Stimulated activated CD4-positive, alpha-beta T cell treated with anti-CD3 and anti-CD28 coated beads, TNF-alpha, amount 100 ng/mL, for 4 hours (primary cell): ENCODE measurements around the gene ZNF540.
"Not testable (repeated sequence)": the region's sequence is repeated elsewhere in the genome, so short reads cannot be mapped to it uniquely, and the experiment has no call there.

Experiments used
- DNase-seq, 3 experiments: peaks; one replicate each; pipeline ENCODE4 v3.0.0-alpha.2; 2020; ENCODE audit warnings: low read depth in 3 of 3

Gene ZNF540

DNA sequence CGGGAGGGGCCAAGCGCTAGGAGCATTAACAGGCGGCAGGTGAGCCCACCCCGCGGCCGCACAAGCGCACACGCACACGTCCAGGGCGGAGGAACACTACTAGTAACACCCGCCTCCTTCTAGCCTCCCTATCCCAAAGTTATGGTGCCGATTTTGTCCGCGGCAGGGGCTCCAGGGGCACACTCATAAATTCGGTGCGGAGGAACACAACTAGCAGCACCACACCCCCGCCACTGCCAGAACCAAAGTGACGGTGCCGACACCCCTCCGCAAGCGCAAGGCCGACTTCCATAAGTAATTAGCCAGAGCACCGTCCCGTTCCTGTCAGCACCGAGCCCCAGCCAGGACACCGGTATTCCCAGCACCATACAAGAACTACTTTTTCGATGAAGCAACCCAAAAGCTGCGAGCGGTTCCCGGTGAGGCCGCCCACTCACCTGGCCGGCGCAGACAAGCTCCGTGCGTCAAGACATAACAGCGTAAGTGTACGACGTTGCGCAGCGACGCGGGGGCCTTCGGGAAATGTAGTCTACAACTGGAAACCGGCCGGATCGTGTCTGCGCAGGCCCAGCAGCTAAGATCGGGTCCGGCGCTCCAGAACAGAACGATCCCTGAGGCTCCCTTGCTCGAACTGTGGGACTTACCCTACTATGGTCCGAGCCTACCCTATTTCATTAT lies at the start of gene ZNF540, which contains the start of gene ZNF571:
Gene ZNF540, plus strand, starts transcription at position 573 of the 678 bp plus-strand sequence. CDS start 3,572 bp downstream, outside the sequence.
Gene ZNF571, minus strand, starts transcription at position 489 of the 678 bp plus-strand sequence. CDS start 8,116 bp downstream, outside the sequence.
- peak; percentile 84 to 87 (median 84) for DNase-seq

DNA sequence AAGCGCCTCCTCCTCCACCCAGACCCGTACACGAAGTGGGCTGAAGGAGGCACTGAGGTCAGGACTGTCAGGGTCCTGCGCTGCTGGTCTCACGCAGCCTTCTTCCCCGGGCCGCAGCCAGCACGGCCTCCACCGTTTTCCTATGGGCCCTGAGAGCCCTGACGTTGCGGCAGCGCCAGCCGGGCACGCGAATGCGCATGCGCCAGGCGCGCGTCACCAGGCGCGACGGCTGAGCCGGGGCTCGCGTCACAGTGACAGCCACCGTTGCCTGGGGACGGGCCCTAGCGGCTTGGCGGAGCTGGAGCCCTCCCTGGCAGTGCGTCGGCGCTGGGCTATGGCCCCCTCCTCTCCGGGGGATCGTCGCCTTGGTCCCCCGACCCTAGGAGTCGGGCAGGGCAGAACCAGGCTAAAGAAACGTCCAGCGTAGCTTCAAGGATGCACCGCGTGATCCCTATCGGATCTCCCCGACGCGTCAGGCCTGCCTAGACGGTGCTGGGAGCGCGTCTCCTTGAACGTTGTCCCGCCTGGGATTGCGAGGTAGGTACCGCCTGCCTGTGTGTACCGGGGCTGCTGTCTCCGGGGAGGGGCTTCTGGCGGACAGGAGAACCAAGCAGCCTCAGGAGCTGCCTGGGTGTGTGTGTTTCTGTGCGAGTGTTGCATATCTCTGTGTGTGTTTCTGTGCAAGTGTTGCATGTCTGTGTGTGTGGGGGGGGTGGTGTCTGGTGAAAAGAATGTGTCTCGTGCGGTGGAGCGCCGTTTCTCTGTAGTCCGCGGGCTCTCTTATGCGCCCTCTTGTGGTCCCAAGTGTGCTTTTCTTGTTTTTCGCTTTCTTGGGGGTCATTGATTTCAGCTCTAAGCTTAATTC lies 43.3 kb upstream of the ZNF540 start:
- DNase-seq: peak in 2 of 3 experiments; percentile 3 to 8

DNA sequence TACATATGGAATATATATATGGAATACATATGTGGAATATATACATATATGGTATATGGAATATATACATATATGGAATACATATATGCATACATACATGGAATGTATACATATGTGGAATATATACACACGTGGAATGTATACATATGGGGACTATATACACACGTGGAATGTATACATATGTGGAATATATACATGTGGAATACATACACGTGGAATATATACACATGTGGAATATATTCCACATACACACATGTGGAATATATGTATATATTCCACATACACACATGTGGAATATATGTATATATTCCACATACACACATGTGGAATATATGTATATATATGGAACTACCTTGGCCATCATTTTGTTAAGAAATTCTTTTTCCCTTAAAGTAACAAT lies 31.2 kb upstream of the ZNF540 start:
- no peak for DNase-seq

DNA sequence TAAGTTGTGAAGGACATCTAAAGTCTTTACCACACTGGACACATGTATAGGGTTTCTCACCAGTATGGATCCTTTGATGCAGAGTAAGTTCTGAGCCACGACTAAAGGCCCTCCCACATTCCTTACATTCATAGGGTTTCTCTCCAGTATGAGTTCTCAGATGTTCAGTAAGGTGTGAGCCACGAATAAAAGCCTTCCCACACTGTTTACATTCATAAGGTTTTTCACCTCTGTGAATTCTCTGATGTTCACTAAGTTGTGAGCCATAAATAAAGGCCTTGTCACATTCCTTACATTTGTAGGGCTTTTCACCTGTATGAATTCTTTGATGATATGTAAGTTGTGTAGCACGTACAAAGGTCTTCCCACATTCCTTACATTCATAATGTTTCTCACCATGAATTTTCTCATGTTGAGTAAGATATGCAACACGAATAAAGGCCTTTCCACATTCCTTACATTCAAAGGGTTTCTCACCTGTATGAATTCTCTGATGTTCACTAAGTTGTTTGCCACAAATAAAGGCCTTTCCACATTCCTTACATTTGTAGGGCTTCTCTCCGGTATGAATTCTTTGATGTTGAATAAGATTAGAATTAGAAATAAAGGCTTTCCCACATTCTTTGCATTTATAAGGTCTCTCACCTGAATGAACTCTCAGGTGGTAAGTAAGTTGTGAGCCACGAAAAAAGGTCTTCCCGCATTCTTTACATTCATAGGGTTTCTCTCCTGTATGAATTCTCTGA lies 29.9 kb upstream of the ZNF540 start:
- DNase-seq: no peak

DNA sequence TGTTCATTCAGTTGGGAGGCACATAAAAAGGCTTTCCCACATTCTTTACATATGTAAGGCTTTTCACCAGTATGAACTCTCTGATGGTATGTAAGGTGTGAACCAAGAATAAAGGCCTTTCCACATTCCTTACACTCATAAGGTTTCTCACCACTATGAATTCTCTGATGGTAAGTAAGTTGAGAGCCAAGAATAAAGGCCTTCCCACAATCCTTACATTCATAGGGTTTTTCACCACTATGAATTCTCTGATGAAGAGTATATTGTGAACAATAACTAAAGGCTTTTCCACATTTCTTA lies 29.4 kb upstream of the ZNF540 start:
- no peak for DNase-seq

DNA sequence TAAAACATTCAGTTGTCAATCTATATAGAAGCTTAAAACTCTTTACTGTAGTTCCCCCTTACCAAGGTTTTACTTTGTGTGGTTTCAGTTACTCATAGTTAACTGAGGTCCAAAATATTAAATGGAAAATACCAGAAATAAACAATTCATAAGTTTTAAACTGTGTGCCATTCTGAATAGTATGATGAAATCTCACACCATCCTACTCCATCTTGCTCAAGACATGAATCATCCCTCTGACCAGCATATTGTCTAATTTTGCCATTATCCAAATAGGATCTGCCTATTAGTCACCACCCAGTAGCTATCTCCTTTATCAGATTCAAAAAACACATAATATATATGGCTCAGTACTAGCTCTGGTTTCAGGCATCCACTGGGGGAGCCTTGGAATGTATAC lies 22.5 kb upstream of the ZNF540 start:
- DNase-seq: no peak

DNA sequence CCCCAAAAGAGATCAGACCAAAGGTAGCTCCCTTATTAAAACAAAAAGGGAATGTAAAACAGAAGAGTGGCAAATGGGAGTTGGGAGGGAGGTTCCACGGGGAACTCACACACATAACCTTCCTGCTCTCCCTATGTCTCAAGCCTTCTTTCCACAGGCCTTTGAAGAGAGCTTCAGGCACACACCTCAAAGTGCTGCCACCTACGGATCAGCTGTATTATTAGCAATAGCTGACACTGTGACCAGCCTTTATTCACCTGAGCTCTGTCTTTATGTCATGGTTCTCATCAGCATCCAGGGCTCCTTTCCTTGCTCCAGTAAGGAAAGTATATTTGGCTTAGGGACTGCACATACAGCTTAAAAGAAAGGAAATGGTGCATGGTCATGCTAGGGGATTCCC lies 11.3 kb upstream of the ZNF540 start:
- no peak for DNase-seq

DNA sequence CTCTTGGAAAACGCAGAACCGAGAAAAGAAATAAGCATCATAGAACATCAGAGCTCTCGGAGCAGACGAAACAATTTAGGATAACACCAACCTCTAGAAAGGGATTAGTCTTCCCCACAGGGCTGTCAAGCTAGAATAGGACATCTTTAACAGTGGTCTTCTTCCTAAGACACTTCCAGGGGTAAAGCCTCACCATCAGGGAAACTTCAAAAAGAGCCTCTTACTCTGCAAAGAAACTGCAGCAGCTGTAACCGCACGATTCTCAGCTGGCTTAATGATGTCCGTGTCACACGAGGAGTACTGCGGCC lies 726 bp upstream of the ZNF540 start:
- no peak for DNase-seq

DNA sequence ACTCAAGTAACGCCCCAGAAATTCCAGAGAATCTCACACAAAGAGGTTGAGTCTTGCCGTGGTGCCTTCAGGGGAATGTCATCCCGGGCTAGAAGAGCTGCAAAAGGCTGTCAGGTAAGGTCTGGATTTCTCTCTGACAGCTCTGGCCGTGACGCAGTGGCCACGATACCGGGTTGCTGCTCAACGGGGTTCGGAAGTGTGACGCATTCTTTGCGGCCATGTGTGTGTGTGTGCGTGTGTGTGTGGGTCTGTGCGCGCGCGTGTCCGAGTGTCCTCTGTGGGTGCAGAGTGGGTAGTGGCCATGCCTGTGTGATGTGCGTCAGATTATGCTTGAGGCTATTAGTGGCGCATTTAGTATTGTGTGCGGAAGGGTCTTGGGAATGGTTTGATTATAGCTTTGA lies 306 bp downstream of the ZNF540 start:
- peak in 2 of 3 experiments; percentile 30 to 31 for DNase-seq

DNA sequence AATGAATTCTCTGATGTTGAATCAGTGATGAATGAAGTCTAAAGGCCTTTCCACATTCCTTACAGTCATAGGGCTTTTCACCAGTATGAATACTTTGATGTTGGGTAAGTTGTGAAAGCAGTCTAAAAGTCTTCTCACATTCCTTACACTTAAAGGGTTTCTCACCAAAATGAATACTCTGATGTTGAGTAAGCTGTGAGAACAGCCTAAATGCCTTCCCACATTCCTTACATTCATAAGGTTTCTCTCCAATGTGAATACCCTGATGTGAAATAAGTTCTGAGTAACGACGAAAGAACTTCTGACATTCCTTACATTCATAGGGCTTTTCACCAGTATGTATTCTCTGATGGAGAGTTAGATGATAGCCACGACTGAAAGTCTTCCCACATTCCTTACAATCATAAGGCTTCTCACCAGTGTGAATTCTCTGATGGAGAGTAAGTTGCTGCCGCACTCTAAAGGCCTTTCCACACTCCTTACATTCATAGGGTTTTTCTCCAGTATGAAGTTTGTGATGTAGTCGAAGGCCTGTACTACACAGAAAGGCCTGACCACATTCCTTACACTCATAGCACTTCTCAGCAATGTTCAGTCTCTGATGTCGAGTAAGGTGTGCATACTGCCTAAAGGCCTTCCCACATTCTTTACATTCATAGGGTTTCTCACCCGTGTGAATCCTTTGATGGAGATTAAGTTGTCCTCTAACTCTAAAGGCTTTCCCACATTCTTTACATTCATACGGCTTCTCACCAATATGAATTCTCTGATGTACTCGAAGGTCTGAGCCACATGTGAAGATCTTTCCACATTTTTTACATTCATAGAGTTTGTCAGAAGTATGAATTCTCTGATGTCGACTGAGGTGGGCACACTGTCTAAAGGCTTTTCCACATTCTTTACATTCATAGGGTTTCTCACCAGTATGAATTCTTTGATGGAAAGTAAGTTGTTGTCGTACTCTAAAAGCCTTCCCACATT lies 40.7 kb downstream of the ZNF540 start:
- no peak for DNase-seq

DNA sequence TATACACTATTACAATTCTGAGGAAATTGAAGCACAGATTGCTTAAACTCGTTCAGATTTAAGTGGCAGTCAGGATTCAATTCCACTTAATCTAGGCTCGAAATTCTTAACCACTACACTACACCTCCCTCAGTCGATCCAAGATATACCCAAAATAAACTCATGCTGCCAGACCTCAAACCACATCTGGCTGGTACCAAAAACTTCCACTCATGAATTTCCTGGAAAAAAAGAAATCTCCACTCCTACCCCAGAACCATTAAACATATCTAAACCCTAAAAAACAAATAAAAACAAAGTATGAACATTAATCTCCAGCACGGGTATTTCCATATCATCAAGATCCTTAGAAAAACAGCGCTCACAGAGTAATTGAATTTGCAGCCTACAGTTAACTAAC lies 59.4 kb downstream of the ZNF540 start:
- no peak for DNase-seq

DNA sequence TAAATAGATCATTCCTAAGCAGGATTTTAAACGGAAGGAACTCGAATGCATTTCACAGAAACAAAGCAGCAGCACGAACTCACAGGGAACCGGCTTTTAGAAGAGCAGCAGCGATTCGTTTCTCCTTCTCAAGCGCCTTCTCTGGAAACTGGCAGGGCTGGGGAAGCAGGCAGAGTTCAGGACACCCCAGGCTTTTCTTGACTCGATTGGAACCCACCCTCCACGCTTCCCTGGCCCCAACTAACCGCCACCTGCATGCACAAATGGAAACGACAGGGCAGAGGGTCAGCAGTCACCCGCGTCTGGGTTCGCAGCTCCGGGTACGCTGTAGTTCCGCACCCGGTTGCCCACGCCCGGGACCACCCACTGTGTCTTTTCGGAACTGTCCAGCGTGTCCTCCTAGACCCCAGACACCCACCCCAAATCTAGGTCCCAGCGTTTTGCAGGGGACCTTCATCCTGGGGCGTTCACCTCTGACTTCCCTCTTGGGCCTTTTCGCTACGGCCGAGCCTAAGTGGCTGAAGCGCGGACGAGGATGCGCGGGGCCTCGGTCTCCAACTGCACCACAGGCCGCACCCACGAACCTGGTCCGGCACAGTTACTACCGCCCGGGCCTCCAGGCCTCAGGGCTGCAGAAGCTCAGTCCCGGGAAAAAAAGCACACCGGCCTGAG lies 60.1 kb downstream of the ZNF540 start:
- DNase-seq: peak in 1 of 3 experiments; percentile 19

DNA sequence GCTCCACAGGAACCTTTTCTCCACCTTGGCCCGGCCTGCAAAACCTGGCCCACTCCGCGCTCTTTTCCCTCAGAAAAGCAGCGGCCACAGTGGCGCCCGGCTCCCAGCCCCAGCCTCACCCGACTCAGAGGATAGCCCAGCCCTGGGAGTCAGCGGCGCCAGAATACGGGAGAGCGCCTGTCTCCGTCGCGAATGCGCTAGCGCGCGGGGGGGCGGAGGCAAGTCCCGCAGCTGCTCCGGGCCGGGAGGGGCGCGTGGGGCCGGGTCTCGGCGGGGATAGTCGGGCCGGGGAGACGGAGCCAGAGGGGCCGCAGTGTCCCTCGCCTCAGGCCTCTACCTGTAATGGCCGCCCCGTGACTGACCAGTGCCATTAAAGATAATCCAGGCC lies 60.6 kb downstream of the ZNF540 start, which contains the start of gene ZFP30:
Gene ZFP30, minus strand, starts transcription at position 165 of the 388 bp plus-strand sequence. CDS start 7,643 bp downstream, outside the sequence.
- peak; percentile 60 to 70 (median 64) for DNase-seq

DNA sequence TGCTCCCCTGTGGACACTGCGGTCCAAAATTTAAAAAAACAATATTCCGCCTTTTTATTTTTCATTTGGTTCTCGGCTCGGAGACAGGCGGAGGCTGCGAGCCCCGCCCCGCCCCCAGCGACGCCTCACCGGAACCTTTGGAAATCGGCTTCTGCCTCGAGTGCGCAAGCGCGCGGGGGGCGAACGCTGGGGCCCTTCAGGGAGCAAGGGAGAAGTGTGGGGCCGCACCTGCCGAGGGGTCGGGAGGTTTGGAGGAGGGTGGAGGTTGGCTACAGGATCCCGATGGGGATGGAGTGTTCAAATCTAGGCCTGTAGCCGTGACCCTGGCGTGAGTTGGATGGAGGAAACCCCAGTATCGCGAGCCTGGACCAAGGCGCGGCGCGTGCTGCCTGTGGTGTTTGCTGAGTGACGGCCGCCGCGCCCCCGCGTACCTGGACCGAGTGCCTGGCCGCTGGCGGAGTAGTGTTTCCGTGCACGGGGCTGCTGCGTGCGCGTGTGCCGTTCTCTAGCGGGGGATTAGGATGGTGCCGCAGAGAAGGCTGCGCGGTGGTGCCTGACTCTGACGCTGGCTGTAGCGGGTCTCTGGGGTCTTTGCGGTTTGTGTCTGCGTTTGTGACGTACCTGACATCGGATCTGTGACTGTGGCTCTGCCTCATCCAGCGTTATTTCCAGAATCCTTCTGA lies 61.2 kb downstream of the ZNF540 start:
- DNase-seq: peak; percentile 72 to 80 (median 75)

DNA sequence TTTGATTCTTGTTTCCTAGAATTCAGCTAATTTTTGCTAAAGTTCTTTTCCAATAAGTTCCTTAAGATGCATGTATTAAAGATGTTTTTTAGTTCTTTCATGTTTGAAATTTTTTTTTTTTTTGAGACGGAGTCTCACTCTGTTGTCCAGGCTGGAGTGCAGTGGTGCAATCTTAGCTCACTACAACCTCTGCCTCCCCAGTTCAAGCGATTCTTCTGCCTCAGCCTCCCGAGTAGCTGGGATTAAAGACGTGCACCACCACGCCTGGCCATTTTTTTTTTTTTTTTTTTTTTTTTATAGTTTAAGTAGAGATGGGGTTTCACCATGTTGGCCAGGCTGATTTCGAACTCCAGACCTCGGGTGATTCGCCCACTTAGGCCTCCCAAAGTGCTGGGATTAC lies 62.5 kb downstream of the ZNF540 start:
- not testable (repeated sequence) for DNase-seq
